GF-D8 (cell line): ENCODE measurements around the gene ANGPTL1.

Experiments used
- DNase-seq: peaks from one replicate; lab custom pipeline; 2025; lab: John Stamatoyannopoulos, UW

Gene ANGPTL1, protein sequence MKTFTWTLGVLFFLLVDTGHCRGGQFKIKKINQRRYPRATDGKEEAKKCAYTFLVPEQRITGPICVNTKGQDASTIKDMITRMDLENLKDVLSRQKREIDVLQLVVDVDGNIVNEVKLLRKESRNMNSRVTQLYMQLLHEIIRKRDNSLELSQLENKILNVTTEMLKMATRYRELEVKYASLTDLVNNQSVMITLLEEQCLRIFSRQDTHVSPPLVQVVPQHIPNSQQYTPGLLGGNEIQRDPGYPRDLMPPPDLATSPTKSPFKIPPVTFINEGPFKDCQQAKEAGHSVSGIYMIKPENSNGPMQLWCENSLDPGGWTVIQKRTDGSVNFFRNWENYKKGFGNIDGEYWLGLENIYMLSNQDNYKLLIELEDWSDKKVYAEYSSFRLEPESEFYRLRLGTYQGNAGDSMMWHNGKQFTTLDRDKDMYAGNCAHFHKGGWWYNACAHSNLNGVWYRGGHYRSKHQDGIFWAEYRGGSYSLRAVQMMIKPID

DNA sequence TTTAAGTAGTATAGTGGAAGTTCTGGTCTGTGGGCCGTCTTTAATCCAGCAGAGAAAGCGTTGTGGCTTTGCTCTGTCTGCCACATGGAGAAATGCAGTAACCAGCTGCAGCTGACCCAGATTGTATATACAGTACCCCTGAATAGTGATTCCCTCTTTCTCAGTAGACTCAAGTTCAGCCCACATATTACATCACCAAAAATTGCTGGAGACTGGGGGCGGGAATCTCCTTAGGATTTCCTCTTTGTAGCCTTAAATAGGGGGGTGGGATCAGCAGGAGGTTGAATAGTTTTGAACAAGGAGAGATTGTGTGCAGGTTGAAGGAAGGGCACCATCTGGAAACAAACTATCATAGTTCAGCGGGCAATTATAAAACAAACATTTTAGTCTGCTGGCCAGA, at the start of gene ANGPTL1:
Gene ANGPTL1, minus strand, starts transcription at position 134 of the 400 bp plus-strand sequence. CDS start 5,301 bp downstream, outside the sequence.
- no peak for DNase-seq

DNA sequence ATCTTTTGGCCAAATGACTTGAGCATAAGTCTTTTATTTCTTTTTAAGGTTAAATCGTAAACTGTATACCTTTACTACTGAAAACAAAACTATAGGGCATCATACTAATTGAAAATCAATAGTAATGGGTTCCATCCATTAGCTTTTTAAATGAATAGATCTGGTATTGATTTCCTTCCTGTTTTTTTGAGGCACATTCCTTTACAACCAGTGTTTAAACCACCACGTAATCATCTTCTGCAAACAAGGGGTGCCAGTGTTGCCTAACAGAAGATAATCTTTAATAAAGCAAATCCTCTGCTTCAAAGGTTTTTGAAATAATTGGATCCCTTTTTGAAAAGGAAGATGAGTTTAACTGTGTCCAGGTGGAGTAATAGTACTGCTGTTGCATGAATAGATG, 48.7 kb upstream of the ANGPTL1 start:
- no peak for DNase-seq

DNA sequence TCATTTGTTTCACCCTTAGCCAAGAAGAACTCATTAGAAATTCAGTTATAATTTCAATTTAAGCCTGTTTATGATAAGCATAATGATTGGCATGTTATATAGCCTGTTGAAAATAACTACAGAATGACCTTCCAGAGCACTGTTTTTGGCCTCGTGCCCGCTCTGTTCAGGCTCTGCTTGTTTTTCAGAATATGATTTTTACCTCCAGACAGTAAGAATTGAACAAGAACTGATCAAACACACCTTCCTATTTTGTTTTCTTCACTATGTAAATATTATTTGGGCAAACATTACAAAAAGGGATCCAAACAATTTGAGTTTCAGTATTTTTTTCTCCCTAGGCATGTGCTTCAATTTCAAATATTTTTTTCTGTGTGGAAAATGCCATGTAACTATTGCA, 48.1 kb upstream of the ANGPTL1 start:
- DNase-seq = no peak

DNA sequence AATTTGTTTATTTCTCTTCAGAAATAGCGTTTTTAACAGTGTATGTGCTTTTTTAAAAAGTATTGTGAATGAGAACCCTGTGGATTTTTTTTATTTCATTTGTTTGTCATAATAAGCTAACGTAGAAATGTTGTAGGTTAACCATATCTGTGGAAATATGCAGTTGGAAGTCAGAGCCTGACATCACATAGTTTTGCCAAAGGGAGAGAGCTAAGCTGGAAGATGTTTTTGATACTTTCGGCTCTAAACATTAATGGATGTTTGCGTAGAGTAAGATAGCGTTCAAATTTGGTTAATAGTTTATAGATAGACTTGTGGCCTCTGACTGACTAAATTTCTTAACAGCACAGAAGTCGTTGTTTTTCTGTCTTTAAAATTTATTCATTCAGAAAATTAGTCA, 47.4 kb upstream of the ANGPTL1 start:
- no peak for DNase-seq

DNA sequence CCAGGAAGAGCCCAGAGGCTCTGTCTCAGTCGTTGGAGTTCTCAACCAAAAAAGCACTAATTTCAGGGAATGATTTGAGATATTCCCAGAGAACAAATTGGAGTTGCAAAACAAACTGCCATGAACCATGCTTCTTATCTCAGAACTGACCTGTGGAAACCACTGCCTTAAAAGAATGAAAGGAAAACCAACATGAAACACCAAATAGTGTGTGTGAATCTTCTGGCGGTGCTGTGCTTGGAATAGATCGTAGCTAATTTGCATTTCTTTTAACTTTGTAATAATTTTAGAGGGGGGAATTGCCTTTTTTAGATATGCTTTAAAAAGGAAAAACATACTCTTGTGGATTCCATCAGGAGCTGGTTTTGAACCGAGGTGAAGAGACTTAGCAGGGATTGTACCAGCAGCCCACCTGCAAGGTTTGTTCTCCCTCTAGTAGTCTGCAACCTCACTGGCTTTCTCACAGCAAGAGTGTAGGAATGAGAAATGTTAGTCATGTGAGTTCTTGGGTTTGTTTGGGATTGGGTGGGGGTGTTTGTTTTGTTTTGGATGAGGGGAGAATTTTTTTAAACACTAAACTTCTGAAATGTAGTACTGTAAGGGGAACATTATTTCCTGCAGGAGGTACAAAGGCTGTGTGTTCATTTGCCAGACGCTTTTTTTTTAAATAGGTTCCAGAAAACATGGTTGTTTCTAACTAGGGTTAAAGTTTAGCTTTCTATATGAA, 45.7 kb upstream of the ANGPTL1 start:
- DNase-seq = no peak

DNA sequence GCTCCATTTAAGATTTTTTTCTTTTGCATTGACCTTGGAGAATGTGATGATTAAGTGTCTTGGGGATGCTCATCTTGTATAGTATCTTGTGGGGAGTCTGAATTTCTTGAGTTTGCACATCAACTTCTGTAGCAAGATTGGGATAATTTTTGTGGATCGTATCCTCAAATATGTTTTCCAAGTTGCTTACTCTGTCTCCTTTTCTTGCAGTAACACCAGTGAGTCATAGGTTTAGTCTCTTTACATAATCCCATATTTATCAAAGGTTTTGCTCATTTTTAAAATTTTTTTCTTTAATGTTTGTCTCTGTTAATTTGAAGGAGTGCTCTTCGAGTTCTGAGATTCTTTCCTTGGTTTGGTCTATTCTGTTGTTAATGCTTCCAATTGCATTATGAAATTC, 41.7 kb upstream of the ANGPTL1 start:
- DNase-seq = no peak

DNA sequence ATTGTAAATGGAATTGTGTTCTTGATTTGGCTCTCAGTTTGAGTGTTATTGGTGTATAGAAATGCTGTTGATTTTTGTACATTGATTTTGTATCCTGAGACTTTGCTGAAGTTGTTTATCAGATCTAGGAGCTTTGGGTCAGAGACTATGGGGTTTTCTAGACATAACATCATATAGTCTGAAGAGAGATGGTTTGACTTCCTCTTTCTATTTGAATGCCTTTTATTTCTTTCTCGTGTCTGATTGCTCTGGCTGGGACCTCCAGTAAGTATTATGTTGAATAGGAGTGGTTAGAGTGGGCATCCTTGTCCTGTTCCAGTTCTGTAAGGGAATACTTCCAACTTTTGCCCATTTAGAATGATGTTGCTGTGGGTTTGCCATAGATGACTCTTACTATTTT, 39.1 kb upstream of the ANGPTL1 start:
- DNase-seq = no peak

DNA sequence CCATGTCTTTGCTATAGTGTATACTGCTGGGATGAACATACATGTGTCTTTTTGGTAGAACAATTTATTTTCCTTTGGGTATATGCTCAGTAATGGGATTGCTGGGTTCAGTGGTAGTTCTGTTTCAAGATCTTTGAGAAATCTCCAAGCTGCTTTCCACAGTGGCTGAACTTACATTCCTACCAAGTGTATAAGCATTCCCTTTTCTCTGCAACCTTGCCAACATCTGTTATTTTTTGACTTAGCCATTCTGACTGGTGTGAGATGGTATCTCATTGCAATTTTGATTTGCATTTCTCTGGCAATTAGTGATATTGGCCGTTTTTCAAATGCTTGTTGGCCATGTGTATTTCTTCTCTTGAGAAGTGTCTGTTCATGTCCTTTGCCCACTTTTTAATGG, 37.5 kb upstream of the ANGPTL1 start:
- DNase-seq = no peak

DNA sequence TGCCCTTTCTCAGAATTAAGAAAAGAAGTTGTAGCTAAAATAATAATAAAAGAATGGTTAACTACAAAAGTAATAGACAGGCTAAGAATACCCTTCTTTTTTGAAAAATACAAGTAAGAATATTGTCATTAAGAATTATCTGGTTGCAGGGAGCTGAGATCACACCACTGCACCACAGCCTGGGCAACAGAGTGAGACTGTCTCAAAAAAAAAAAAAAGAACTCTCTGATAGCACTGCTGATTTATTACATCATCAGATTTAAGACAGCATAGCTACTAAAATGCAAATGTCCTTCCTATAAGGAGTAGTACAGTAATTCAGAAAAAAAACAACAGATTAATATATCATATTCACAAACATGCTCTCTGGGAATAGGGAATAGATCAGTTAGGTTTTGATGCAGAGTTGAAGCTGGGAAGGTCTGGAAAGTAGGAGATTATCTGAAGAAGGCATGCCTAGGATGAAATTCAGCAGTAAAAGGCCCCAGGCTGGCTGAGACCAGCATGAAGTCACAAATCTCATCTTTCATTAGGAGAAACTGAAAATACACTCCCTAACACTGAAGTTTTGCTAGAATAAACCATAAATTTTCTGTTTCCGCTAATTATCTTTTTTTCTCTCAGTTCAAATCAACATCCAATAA, 30.7 kb upstream of the ANGPTL1 start:
- DNase-seq = no peak

DNA sequence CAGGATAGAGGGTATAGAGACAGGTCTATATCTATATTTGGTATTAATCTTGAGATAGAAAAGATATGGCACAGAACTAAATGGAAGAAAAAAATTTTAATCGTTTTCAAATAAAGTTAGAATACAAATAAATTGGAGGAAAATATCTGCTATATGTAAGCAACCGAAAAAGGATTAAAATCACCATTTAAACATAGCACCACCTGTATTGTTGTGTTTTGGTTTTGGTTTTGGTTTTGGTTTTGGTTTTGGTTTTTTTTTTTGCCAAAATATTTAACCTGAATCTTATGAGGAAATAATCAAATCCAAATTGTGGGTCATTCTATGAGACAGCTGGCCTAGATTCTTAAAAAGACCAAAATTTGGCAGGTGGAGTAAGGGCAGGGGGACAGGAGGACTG, 28.5 kb upstream of the ANGPTL1 start:
- no peak for DNase-seq

DNA sequence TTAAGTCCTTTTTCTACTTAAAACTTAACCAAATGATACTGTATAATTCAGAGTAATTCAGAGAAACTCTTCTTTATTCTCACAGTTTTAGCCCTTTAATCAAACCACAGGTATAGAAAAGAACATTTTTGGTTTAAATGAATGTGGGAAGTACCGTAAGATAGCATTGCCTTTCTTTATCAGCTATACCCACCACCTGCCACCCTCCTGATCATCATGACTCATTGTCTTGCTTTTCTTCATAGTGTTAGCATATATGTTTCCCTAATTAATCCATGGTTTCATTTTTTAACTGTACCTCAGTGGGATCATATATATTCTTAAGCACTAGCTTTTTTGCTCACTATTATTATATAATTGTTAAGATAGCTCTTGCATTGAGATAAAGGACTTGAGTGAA, 27.5 kb upstream of the ANGPTL1 start:
- no peak for DNase-seq

DNA sequence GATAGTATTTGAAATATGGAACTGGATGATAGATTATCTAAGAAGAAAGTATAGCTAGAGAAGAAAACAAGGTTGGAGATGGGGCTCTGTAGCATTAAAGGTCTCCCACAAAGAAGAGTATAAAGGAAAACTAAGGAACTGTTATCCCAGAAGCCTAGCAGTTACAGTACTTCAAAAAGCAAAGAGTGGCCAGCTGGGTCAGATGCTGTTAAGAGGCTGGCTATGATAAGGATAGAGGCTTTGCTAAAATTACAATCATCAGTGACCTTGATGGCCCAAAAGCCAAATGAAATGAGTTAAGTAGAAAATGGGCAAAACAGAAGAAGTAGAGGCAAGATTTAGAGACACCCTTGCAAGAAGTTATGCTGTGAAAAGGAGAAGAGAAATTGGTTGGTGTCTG, 25.1 kb upstream of the ANGPTL1 start:
- DNase-seq = no peak

DNA sequence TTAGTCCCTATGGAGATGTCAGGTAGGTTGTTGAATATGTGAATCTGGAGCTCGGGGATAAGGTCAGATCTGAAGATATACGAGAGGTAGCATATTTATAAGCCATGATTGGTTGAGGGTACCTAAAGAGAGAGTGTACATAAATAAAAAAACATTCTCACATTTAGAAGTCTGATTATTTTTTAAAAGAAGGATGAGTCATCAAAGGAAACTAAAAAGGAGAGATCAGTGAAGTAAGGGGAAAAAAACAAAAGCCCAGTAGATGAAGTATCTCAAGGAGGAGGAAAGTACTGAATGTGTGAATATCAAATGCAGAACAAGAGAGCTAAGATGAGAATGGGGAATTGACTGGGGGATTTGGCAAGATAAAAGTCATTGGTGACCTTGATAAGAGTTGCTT, 15.7 kb upstream of the ANGPTL1 start:
- no peak for DNase-seq

DNA sequence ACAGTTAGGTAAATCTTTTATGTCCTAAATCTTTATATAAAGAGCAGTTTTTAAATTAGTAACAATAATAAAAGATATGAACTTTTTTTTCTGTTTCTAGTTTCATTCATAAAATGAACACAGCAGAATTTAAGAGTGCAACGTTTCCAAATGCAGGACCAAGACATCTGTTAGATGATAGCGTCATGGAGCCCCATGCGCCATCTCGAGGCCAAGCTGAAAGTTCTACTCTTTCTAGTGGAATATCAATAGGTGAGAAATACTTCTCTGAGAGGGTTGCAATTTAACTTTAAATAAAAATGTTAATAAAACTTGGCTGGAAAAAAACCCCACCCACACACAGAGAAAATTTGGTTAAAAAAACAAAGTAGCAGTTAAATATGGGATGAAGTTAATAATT, 15.0 kb upstream of the ANGPTL1 start:
- DNase-seq = no peak

DNA sequence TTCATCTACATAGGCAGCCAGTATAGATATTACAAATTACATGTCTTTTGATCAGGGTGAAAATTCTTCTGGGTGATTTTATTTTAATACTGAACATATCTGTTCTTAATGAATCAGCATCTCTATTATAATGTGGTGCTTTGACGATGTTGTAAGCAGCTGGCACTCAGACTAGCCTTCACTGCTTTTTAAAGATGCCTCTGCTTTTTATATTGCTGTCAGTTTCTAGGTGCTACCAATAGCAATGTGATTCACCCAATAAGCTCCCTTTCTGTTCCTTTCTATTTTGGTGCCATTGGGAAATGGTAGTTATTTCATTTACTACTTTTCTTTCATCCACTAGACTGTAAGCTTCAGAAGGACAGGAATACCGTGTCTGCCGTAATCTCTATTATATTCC, 11.1 kb upstream of the ANGPTL1 start:
- no peak for DNase-seq

DNA sequence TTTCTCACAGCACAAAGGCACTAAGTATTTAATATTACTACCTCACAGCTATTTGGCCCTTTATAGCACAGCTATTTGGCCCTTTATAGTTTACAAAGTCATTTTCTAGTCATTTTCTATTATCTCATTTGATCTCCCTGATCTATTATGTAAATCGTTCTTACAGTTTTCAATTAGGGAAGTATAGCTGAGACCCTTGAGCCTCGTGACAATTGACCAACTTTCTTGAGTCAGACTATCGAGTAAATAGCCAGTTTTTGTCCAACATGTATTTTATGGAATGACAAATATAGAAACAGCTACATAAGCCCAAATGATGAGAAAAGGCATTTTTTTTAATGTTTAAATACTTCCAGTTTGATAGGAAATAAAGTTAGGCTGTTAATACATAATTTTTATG, 7.0 kb upstream of the ANGPTL1 start:
- no peak for DNase-seq

DNA sequence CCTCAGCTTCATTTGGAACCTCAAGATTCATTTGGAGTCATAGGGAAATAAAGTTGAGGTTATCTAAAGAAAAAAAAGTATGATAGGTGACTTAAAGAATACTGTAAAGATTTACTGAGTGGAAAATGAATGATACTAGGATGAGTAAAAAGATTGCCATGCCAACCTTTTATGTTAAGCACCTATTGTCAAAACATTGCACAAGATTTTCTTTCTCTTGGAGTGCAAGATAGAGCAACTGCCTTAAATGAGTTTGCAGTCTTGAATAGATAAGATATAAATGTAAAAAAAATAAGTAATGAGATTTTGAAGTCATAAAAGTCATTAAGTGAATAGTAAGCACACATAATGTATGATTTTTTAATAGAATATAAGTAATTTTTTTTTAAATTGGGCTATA, 5.1 kb upstream of the ANGPTL1 start:
- no peak for DNase-seq

DNA sequence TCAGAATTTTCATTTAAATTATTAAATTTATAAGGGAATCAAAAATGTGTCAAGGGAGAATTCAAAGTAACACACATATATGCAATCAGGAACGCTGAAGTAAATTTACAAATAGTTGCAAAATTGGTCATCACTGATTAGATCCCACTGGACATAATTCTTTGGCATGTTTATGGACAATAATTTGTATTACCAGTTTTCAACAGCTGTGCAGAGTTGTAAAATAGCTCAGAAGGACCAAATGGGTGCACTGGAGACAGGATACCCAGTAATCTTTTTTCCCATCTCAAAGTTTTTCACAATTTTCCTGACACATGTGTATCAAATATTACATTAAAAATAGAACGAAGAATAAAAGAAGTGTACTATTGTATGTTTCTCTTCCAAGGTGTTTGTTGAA, 4.1 kb upstream of the ANGPTL1 start:
- no peak for DNase-seq

DNA sequence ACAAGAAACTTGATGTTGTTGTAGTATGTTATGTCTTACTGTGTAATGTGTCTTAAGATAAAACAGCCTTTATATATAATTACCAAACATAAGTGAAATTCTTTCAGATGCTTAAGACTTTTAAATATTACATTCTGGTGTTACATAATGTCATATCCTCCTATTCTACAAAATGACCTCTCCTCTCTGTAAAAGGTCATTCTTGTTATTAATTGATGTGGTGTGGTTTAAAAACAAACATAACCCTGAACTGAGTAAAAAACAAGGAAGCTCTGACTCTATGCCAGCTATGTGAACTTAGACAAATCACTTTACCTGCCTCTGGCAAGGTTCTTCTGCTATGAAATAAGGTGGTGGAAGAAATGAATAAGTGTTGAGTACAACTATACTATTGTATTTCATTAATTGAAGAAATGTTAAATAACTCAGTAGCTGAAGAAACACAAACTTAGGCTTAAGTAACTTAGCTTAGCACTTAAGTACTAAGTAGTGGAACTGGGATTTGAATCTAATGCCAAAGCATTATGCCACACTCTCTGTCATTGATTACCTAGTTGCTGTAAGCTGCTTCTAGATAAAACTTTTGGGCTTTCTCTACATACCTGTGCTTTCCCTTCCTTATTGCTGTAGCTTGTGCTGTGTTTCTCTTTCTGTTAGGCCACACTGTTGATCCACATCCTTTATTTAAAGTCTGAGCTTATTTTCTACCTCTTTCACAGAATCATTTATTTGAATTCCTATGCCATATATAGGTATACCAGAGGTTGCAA, 859 bp upstream of the ANGPTL1 start:
- DNase-seq = no peak

DNA sequence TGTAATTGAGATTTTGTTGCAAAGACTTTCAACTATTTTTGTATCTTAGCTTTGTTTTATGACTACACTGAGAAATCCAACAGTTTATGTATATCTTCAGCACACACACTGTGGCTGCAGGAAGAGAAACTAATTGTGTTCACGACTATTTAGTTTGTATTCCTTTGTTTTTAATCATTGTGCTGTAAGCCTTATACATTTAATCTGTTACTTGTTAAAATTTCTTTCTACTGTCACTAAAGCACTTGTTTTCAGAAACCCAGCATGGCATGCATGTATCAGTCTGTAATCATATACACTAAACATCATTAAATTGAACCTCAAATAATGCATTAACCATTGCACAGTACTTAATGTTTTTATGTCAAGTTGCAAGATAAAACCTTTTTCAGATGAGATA, 656 bp downstream of the ANGPTL1 start:
- no peak for DNase-seq

DNA sequence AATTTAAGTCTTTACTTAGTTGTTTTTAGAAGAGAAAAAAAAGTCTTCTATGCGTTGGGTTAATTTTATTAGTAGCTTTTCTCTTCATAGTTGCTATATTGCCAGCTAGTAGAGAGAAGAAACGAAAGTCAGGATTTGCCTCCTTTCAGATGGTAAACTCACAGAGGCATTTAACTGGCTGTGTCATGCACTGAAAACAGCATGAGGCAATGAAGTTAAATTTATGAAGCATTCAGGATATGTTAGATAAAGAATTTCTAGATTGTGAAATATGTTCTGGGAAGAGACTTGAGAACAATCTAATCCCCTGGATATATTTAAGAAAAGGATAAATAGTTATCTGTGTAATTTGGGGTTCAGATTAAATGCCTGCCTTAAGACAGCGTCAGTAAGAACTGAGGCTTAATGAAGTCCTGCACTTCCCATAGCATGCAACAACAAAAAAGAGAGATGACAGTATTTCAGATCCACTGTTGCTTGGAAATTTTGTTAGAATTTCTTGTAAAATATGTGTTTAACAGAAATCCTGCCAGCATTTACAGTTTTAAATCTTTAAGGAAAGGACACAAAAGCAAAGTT, 1.7 kb downstream of the ANGPTL1 start:
- no peak for DNase-seq

DNA sequence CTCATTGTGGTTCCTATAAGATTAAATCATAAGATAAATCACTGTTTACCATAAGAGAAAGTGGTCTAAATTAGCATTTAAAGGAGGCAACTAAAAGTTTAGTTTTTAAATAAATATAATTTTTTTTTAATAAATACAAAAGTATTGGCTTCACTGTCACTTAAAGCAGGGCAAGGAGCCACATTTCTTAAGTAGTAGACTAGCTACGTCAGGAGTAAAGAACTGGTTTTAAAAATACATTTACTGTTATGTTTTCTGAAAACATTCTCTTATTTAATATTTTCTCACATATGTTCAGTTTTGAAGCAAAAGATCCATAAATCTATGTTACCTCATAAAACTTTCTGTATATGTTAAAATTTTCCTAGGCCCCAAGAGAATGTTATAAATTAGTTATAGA, 2.2 kb downstream of the ANGPTL1 start:
- no peak for DNase-seq
